Nephron progenitor cell (in vitro differentiated cells): Measurements from ENCODE around the gene SNRPA1.

Experiments
- DNase-seq: peaks from one replicate; pipeline ENCODE4 v3.0.0; 2021
- H3K27ac Mint-ChIP-seq: 2 replicates; pipeline ENCODE4 v1.8.0; 2021; ENCODE audit warnings: mild to moderate bottlenecking, moderate library complexity, mixed read lengths
- H3K27me3 Mint-ChIP-seq: 2 replicates; pipeline ENCODE4 v1.8.0; 2021; ENCODE audit warnings: mild to moderate bottlenecking, low read depth, mixed read lengths; ENCODE audit not compliant: poor library complexity
- H3K36me3 Mint-ChIP-seq: 2 replicates; pipeline ENCODE4 v1.8.0; 2021; ENCODE audit warnings: low read depth, mixed read lengths
- H3K4me1 Mint-ChIP-seq: 2 replicates; pipeline ENCODE4 v1.8.0; 2021; ENCODE audit warnings: mixed read lengths
- H3K4me3 Mint-ChIP-seq: 2 replicates; pipeline ENCODE4 v1.8.0; 2021; ENCODE audit warnings: mild to moderate bottlenecking, moderate library complexity, mixed read lengths
- H3K9me3 Mint-ChIP-seq: 2 replicates; pipeline ENCODE4 v1.8.0; 2021; ENCODE audit warnings: mild to moderate bottlenecking, moderate library complexity, mixed read lengths
- TF ChIP-seq, protein P1 (sequence below): fragments of 200-600 bp; sonication (generic); IDR thresholded peaks from 2 replicates; pipeline ENCODE4 v1.5.0; 2021; ENCODE audit warnings: antibody characterized with exemption

SNRPA1 gene

DNA sequence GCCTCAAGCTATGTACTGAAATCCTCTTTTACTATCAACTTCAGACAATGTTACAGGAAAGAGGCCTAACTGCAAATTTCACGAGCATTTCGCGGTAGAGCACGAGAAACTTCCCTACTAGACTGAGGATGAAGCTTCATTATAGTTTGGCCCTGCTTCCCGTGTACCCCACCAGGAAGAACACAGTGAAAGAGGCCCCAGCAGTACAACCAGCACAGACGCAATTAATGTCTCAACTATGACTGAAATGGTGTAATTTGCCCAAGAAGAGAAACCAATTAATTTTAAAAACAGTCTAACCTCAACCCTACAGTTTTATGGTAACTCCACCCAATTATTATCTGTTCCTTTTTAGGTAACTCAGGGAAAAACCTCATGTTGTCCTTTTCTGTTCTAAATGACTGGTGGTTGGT is 55.3 kb downstream of the SNRPA1 start:
- peaks cover 63% of the 10 kb centered on the region for H3K36me3 Mint-ChIP-seq

DNA sequence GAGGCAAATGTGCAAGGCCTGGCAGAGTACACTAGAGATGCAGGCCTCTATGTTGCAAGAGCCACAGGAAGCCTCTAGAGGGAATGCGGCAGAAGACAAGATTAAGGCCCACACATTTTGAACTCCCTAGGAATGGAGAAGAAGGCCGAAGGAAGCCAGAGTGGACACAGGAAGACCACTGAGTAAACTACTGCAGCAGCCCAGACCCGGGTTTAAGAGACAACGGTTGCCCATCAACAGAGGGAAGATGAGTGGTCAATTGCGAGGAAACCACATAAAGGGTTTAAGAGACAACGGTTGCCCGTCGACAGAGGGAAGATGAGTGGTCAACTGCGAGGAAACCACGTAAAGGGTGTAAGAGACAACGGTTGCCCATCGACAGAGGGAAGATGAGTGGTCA is 57.8 kb downstream of the SNRPA1 start:
- DNase-seq: no peak
- Mint-ChIP-seq H3K9me3 (peaks cover 8% of the 10 kb centered on the region), H3K27ac (no peak overlapping the region), H3K36me3 (peaks cover 80% of the 10 kb centered on the region), H3K27me3 (peaks cover 2% of the 10 kb centered on the region), H3K4me3 (no peak overlapping the region), H3K4me1 (peaks cover 19% of the 10 kb centered on the region)
- TF ChIP-seq, protein P1, sequence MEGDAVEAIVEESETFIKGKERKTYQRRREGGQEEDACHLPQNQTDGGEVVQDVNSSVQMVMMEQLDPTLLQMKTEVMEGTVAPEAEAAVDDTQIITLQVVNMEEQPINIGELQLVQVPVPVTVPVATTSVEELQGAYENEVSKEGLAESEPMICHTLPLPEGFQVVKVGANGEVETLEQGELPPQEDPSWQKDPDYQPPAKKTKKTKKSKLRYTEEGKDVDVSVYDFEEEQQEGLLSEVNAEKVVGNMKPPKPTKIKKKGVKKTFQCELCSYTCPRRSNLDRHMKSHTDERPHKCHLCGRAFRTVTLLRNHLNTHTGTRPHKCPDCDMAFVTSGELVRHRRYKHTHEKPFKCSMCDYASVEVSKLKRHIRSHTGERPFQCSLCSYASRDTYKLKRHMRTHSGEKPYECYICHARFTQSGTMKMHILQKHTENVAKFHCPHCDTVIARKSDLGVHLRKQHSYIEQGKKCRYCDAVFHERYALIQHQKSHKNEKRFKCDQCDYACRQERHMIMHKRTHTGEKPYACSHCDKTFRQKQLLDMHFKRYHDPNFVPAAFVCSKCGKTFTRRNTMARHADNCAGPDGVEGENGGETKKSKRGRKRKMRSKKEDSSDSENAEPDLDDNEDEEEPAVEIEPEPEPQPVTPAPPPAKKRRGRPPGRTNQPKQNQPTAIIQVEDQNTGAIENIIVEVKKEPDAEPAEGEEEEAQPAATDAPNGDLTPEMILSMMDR: no peak

More for the DNA sequence above, 55.3 kb downstream of the SNRPA1 start:
- H3K9me3 Mint-ChIP-seq: peaks cover 8% of the 10 kb centered on the region
- peak overlapping the region; percentile 87 for H3K27ac Mint-ChIP-seq
- TF ChIP-seq, protein P1: no peak
- peaks cover 28% of the 10 kb centered on the region for H3K4me1 Mint-ChIP-seq
- H3K27me3 Mint-ChIP-seq: peaks cover 2% of the 10 kb centered on the region
- no peak for DNase-seq
- H3K4me3 Mint-ChIP-seq: no peak overlapping the region

DNA sequence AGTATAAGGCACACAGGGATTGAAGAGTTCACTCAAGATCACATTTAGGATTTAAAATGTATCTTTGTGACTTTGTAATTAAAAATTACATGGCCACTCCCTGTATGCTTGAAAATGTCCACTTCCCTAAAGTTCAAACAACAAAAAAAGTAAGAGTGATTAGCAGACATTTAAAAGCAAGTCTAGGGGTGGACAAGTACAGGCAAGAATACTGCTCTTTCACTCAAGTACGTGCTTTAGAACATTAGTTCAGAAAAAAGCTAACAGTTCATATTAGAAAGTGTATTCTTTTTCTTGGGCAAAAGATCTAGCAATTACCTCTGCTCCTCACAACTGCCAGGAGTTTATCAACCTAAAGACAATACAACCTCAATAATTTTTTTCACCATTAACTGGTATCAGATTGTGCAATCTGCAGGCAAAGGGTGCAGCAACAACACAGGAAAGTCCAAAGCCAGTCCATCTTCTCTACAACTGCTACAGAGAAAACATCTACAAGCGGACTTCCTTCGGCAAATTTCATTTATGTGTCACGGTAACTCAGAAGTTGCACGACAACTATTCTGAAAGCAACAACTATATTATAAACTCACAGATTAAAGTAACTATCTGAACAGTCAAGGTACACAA is 61.3 kb downstream of the SNRPA1 start:
- TF ChIP-seq, protein P1: no peak
- peaks cover 20% of the 10 kb centered on the region for H3K9me3 Mint-ChIP-seq
- DNase-seq: no peak
- peaks cover 95% of the 10 kb centered on the region for H3K36me3 Mint-ChIP-seq
- H3K27me3 Mint-ChIP-seq: peaks cover 2% of the 10 kb centered on the region
- H3K27ac Mint-ChIP-seq: peak overlapping the region; percentile 49
- H3K4me1 Mint-ChIP-seq: peaks cover 9% of the 10 kb centered on the region
- no peak overlapping the region for H3K4me3 Mint-ChIP-seq

DNA sequence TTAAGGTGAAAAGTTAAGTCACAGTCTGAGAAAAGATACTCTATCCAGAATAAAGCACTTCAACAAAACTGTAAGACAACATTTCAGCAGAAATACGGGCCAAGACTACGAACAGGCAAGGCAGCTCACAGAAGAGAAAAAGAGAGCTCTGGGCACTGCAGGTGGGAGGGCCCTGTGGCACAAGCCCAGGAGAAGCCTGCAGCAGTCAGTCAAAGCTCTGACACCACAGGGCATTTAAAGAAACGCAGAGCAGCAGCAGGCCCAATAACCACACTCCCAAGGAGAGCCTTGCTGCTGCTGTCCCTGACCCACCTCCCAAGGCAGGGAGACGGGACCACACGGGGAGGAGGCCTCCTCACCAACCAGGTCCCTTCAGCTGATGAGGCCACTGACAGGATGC is 62.4 kb downstream of the SNRPA1 start:
- TF ChIP-seq, protein P1: no peak
- peaks cover 2% of the 10 kb centered on the region for H3K27me3 Mint-ChIP-seq
- H3K27ac Mint-ChIP-seq: no peak overlapping the region
- H3K4me3 Mint-ChIP-seq: no peak overlapping the region
- H3K9me3 Mint-ChIP-seq: peaks cover 23% of the 10 kb centered on the region
- peaks cover 95% of the 10 kb centered on the region for H3K36me3 Mint-ChIP-seq
- DNase-seq: no peak
- peaks cover 9% of the 10 kb centered on the region for H3K4me1 Mint-ChIP-seq
